K562 (cell line): ENCODE results near the gene ADAT3. TPM values are rescaled to one million over a fixed set of nuclear protein-coding genes. Genes with fewer than 3 reads are reported as not detected.

Source experiments
- ATAC-seq: fragments of 200-7000 bp; cut with Tn5 transposase; 3 replicates; pipeline ENCODE4 v1.9.1; 2020; ENCODE audit warnings: moderate library complexity
- BruUV-seq: library from RNA; stranded (reverse); fragments of 400-500 nt; replicated peaks from 2 replicates; lab custom pipeline; 2021; lab: Mats Ljungman, UMichigan
- CTCF ChIA-PET: fragments of 300-600 bp; formaldehyde crosslinking; extraction: SDS; loops from one replicate; lab custom pipeline; 2021; ENCODE audit warnings: low intra/inter-chr PET ratio; lab: Yijun Ruan, JAX
- POLR2A ChIA-PET: fragments of 300-600, 350-650 bp; sonication (Branson Sonifier 250); formaldehyde crosslinking; extraction: SDS; loops from one replicate; lab custom pipeline; 2021; ENCODE audit warnings: antibody characterized with exemption, inconsistent platforms; lab: Yijun Ruan, JAX
- DNase-seq, 4 experiments: peaks; one replicate each; pipeline versions ENCODE4 v3.0.0 to v3.0.0-alpha.2; 2011 to 2018; ENCODE audit warnings: low spot score in 3 of 4, mixed read lengths in 3 of 4; ENCODE audit errors: extremely low read depth in 1 of 4
- FAIRE-seq: peaks from 2 replicates; lab custom pipeline; 2011; peaks lifted over from hg19 to GRCh38; lab: Jason Lieb, UNC
- H2AFZ ChIP-seq: 2 replicates; pipeline ENCODE4 v1.6.0; 2011; ENCODE audit warnings: low read depth, low read length, control low read depth, inconsistent platforms
- H3K27ac ChIP-seq: fragments of 200-600 bp; 3 replicates; pipeline ENCODE4 v1.8.0; 2011; ENCODE audit warnings: low read depth, mild to moderate bottlenecking, control low read depth, inconsistent platforms, low read length, moderate library complexity, mixed read lengths; ENCODE audit errors: extremely low read depth
- H3K27me3 ChIP-seq, 2 experiments: fragments of 300-600 bp in 1 of 2; 2 replicates in 1 of 2; 3 replicates in 1 of 2; pipeline versions ENCODE4 v1.6.0 to v1.8.0; 2011; ENCODE audit warnings: inconsistent platforms in 2 of 2, low read length in 2 of 2, mild to moderate bottlenecking in 1 of 2, mixed read lengths in 1 of 2, moderate library complexity in 1 of 2; ENCODE audit not compliant: control insufficient read depth in 2 of 2, insufficient read depth in 2 of 2
- H3K36me3 ChIP-seq: fragments of 300-600 bp; 3 replicates; pipeline ENCODE4 v1.8.0; 2011; ENCODE audit warnings: mild to moderate bottlenecking, low read length, inconsistent platforms; ENCODE audit not compliant: control insufficient read depth, insufficient read depth
- H3K4me1 ChIP-seq, 2 experiments: fragments of 200-600 bp in 1 of 2; replicated peaks in 1 of 2; 2 replicates in 1 of 2; 3 replicates in 1 of 2; pipeline versions ENCODE4 v1.5.1 to v1.8.0; 2011; ENCODE audit warnings: inconsistent platforms in 2 of 2, low read length in 2 of 2, mild to moderate bottlenecking in 1 of 2, mixed read lengths in 1 of 2, moderate library complexity in 1 of 2; ENCODE audit not compliant: control insufficient read depth in 2 of 2, insufficient read depth in 2 of 2
- H3K4me2 ChIP-seq: 2 replicates; pipeline ENCODE4 v1.6.1; 2011; ENCODE audit warnings: low read length, control low read depth, inconsistent platforms, mixed read lengths; ENCODE audit not compliant: insufficient read depth
- H3K4me3 ChIP-seq: fragments of 200-600 bp; sonication (generic), shearing (Covaris generic); 2 replicates; pipeline ENCODE4 v1.5.1; 2016; ENCODE audit warnings: control low read depth, inconsistent platforms
- H3K79me2 ChIP-seq: fragments of 200-600 bp; 3 replicates; pipeline ENCODE4 v1.8.0; 2011; ENCODE audit warnings: low read length, inconsistent platforms; ENCODE audit not compliant: control insufficient read depth, insufficient read depth
- H3K9ac ChIP-seq, 2 experiments: 2 replicates each; pipeline versions ENCODE4 v1.6.0 to v1.6.1; 2011; ENCODE audit warnings: low read depth in 2 of 2, low read length in 2 of 2, control low read depth in 1 of 2, inconsistent platforms in 1 of 2, mild to moderate bottlenecking in 1 of 2, mixed read lengths in 1 of 2; ENCODE audit not compliant: insufficient read depth in 1 of 2
- H3K9me1 ChIP-seq: one replicate; pipeline ENCODE4 v1.6.0; 2011; ENCODE audit warnings: inconsistent platforms, mild to moderate bottlenecking, low read length, moderate library complexity; ENCODE audit not compliant: control insufficient read depth, insufficient read depth
- H3K9me3 ChIP-seq: replicated peaks from 2 replicates; pipeline ENCODE4 v1.5.1; 2011; ENCODE audit warnings: low read depth, low read length, inconsistent platforms; ENCODE audit not compliant: control insufficient read depth, insufficient read depth
- H4K20me1 ChIP-seq: replicated peaks from 2 replicates; pipeline ENCODE4 v1.6.1; 2011; ENCODE audit warnings: low read length, inconsistent platforms, mixed read lengths; ENCODE audit not compliant: control insufficient read depth, insufficient read depth
- ASH1L ChIP-seq: fragments of 450-650 bp; IDR thresholded peaks from 2 replicates; pipeline ENCODE4 v1.6.1; 2018; ENCODE audit warnings: borderline replicate concordance, mild to moderate bottlenecking, low read depth; ENCODE audit not compliant: partially characterized antibody
- CREM ChIP-seq: IDR thresholded peaks from 2 replicates; pipeline ENCODE4 v1.6.1; 2014; ENCODE audit warnings: antibody characterized with exemption, low read depth
- FOXK2 ChIP-seq, 2 experiments: fragments of 450-650 bp; IDR thresholded peaks in 1 of 2; conservative IDR thresholded peaks in 1 of 2; 2 replicates each; pipeline ENCODE4 v1.6.1; 2016; ENCODE audit warnings: low read depth in 2 of 2, mild to moderate bottlenecking in 1 of 2
- FOXM1 ChIP-seq, 2 experiments: fragments of 450-650 bp in 1 of 2; sonication (generic) in 1 of 2; formaldehyde crosslinking in 1 of 2; IDR thresholded peaks; 2 replicates each; pipeline versions ENCODE4 v1.6.1 to v1.9.0; 2017 to 2022; ENCODE audit warnings: low read depth in 2 of 2, mild to moderate bottlenecking in 2 of 2, missing genetic modification reagents in 1 of 2, moderate library complexity in 1 of 2
- HMG20B ChIP-seq: fragments of 250-450 bp; sonication (Bioruptor Pico); IDR thresholded peaks from 2 replicates; pipeline ENCODE4 v1.5.0; 2021; ENCODE audit warnings: mild to moderate bottlenecking
- ILF3 ChIP-seq: fragments of 450-650 bp; IDR thresholded peaks from 2 replicates; pipeline ENCODE4 v1.6.1; 2018; ENCODE audit warnings: antibody characterized with exemption, mild to moderate bottlenecking, moderate library complexity, borderline replicate concordance
- NBN ChIP-seq: fragments of 450-650 bp; IDR thresholded peaks from 2 replicates; pipeline ENCODE4 v1.6.1; 2016; ENCODE audit warnings: low read depth, mild to moderate bottlenecking
- NFIX ChIP-seq: fragments of 250-450 bp; sonication (Bioruptor Pico); IDR thresholded peaks from 2 replicates; pipeline ENCODE4 v1.4.0; 2020; ENCODE audit warnings: low read depth, mild to moderate bottlenecking, moderate library complexity
- NFRKB ChIP-seq: fragments of 450-650 bp; IDR thresholded peaks from 2 replicates; pipeline ENCODE4 v1.6.1; 2016; ENCODE audit warnings: low read depth
- POLR2A ChIP-seq: fragments of 450-650 bp; conservative IDR thresholded peaks from 2 replicates; pipeline ENCODE4 v1.6.1; 2016
- RREB1 ChIP-seq: fragments of 250-450 bp; sonication (Bioruptor Pico); IDR thresholded peaks from 2 replicates; pipeline ENCODE4 v1.4.0; 2020
- SIX5 ChIP-seq, 2 experiments: IDR thresholded peaks; 2 replicates each; pipeline ENCODE4 v1.6.1; 2011; ENCODE audit warnings: low read length in 2 of 2, borderline replicate concordance in 1 of 2, low read depth in 1 of 2, mild to moderate bottlenecking in 1 of 2, moderate library complexity in 1 of 2; ENCODE audit not compliant: insufficient read depth in 1 of 2
- TEAD2 ChIP-seq: fragments of 450-650 bp; IDR thresholded peaks from 2 replicates; pipeline ENCODE4 v1.6.1; 2016; ENCODE audit warnings: missing genetic modification characterization, control low read depth, missing compliant biosample characterization
- WHSC1 ChIP-seq: IDR thresholded peaks from one replicate; pipeline ENCODE4 v1.6.1; 2012; ENCODE audit warnings: low read length, control low read depth, inconsistent platforms
- ZNF175 ChIP-seq: fragments of 200-800 bp; sonication (Bioruptor generic); IDR thresholded peaks from 2 replicates; pipeline ENCODE4 v1.6.1; 2016; ENCODE audit warnings: low read depth, mild to moderate bottlenecking, missing genetic modification characterization, missing compliant biosample characterization
- ZNF384 ChIP-seq: IDR thresholded peaks from 2 replicates; pipeline ENCODE4 v1.6.1; 2012; ENCODE audit warnings: low read depth, low read length, improper control_type of control experiment
- WGBS: fragments of 100-300 bp; shearing (Covaris generic); methylation state at CpG from one replicate; pipeline ENCODE4 v1.1.6; 2016; ENCODE audit warnings: low coverage, mixed read lengths; ENCODE audit not compliant: insufficient coverage; ENCODE audit errors: missing lambda C conversion rate; 5-methylcytosine and 5-hydroxymethylcytosine counted together
- in situ Hi-C: fragments of 300-500 bp; cut with MboI; formaldehyde crosslinking; loops from 4 replicates; pipeline ENCODE4 v1.15.0; 2018; ENCODE audit warnings: inconsistent platforms, mixed read lengths
- intact Hi-C: fragments of 100-400 bp; cut with micrococcal nuclease; formaldehyde crosslinking; loops from 2 replicates; pipeline ENCODE4 v1.14.2; 2022
- polyA plus RNA-seq, 8 experiments: library from polyadenylated mRNA; depleted of rRNA in 4 of 8; stranded (reverse) in 5 of 8; unstranded in 3 of 8; fragments of >200 nt; fragmentation: Nextera tagmentation in 2 of 8; fragmentation: Illumina TruSeq in 1 of 8; extraction: Ambion mirVana in 2 of 8; extraction: Trizol in 1 of 8; gene quantifications; 2 replicates each; pipeline versions ENCODE4 v1.2.1 to v1.2.3, GENCODE V29; 2011 to 2014; ENCODE audit warnings: inconsistent platforms in 1 of 8, missing spikeins in 1 of 8
- total RNA-seq, 7 experiments: library from RNA; depleted of rRNA in 6 of 7; stranded (reverse); fragments of >200 nt in 6 of 7; fragmentation: Illumina TruSeq in 2 of 7; extraction: Trizol in 2 of 7; gene quantifications; 2 replicates each; pipeline versions ENCODE4 v1.2.1 to v1.2.3, GENCODE V29; 2011 to 2021; ENCODE audit warnings: low replicate concordance in 1 of 7
- TF ChIP-seq, protein P1 (sequence below): fragments of 250-450 bp; sonication (Bioruptor Pico); IDR thresholded peaks from 2 replicates; pipeline ENCODE4 v1.8.0; 2021; ENCODE audit warnings: moderate library complexity, mild to moderate bottlenecking, inconsistent platforms

ADAT3 gene
- total and polyA plus RNA-seq, 9 of the 15 experiments (the other 6 are each of a cell fraction or from before 2014, with no cell fraction given) = 0.67 to 15.6 (median 7.8) TPM; not detected in 4

DNA sequence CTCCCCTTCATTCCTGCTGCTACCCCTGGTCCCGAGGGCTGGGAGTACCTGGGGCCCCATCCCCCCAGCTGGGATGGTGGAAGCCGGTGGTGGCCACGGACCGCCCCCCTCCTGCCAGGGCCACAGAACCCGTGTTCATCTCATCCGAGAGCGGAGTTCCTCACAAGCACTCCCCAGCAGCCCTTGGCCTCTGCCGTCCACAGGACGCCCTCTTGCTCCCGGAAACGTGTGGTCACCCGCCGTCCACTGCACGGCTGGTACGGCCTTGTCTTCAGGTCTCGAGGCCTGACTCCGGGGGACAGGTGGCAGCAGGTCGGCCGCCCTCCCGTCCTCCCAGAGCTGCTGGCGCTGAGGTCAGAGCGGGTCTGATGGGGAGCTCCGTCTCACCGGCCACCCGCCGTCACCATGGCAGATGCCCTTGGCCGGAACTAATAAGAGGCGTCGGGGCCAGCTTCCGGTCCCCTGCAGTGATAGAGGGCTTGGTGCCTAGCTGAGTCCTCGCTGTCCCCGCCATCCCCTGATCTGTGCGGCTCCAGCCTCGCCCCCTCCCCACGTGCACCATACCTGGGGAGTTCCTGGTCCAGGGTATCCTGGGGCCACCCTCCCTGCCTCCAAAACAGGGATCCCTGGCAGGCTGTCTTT is 19.2 kb downstream of the ADAT3 start:
- no peak for TF ChIP-seq ZNF175 (CRISPR knock-in tag)
- TF ChIP-seq ZNF384 = no peak
- no peak for TF ChIP-seq POLR2A
- TF ChIP-seq SIX5 (IDR thresholded peaks at IDR 0.05; ENCODE audit: borderline replicate concordance in 1 of 2, insufficient read depth in 1 of 2, low read depth in 1 of 2, low read length in 2 of 2) = no peak
- no peak for TF ChIP-seq FOXK2 (conservative IDR thresholded peaks at IDR 0.05 in 1 of 2, IDR thresholded peaks at IDR 0.05 in 1 of 2; ENCODE audit: low read depth in 2 of 2)
- no peak for TF ChIP-seq HMG20B (CRISPR knock-in tag)
- no peak for TF ChIP-seq NFIX (CRISPR knock-in tag)
- no peak for TF ChIP-seq NFRKB
- TF ChIP-seq WHSC1 = no peak
- TF ChIP-seq, protein P1, sequence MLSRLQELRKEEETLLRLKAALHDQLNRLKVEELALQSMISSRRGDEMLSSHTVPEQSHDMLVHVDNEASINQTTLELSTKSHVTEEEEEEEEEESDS = no peak
- no peak for TF ChIP-seq TEAD2
- no peak for TF ChIP-seq ASH1L
- no peak for TF ChIP-seq FOXM1 (IDR thresholded peaks at IDR 0.05; ENCODE audit: low read depth)
- no peak for TF ChIP-seq FOXM1 (CRISPR knock-in tag; IDR thresholded peaks at IDR 0.05; ENCODE audit: low read depth)
- no peak for TF ChIP-seq CREM
- TF ChIP-seq RREB1 (CRISPR knock-in tag) = no peak
- TF ChIP-seq NBN = no peak
- TF ChIP-seq ILF3 = no peak
- intact Hi-C loops = no loop called here
- CTCF ChIA-PET = no interaction called here

More for the DNA sequence above, 19.2 kb downstream of the ADAT3 start:
- POLR2A ChIA-PET = interaction anchor here (0.7 kb wide), 1 partner anchor 237 kb away, joined by 3 read pairs; no protein-coding TSS in a partner anchor
- peaks cover 3 to 47% of the 10 kb centered on the region in 2 experiments; a peak in 3 of 5 replicates for H3K4me1 ChIP-seq
- in situ Hi-C loops = no loop called here
- H3K9me1 ChIP-seq = no peaks in the 10 kb centered on the region
- peak overlapping the region in 1 of 2 experiments; percentile 17; a peak in 1 of 4 replicates for H3K9ac ChIP-seq
- FAIRE-seq (no peak), ATAC-seq (no peak), DNase-seq (no peak)
- H3K9me3 ChIP-seq = 0 out of 2 replicates have a peak, but pooled peaks cover 5% of the 10 kb centered on the region
- H3K79me2 ChIP-seq = no peaks in the 10 kb centered on the region
- BruUV-seq = no TSS peak
- no peak overlapping the region for H3K4me3 ChIP-seq
- H3K36me3 ChIP-seq = peaks cover 47% of the 10 kb centered on the region; the same call in 2 of the 3 replicates
- H3K4me2 ChIP-seq = no peak overlapping the region
- no peaks in the 10 kb centered on the region for H3K27me3 ChIP-seq
- no peak overlapping the region for H2AFZ ChIP-seq
- H4K20me1 ChIP-seq = no peaks in the 10 kb centered on the region
- 94% methylated on average over 29 of the region's 35 CpGs for WGBS
- H3K27ac ChIP-seq = no peak overlapping the region
